Measurements from ENCODE around the gene RPTOR.

RPTOR gene

GRCh38 chr17:80834893-80835275 is 290.2 kb downstream of the RPTOR start:
- H3K4me3 ChIP-seq (ENCODE audit: low read depth, low read length): no peak overlapping the region
- no peak for TF ChIP-seq CTCF (IDR thresholded peaks at IDR 0.05; ENCODE audit: low read depth, low read length)

- H3K4me3 ChIP-seq (ENCODE audit: low read depth, low read length): no peak overlapping the region
- TF ChIP-seq CTCF (IDR thresholded peaks at IDR 0.05; ENCODE audit: low read depth, low read length): no peak
Observed at GRCh38 chr17:80835816-80836657, 291.4 kb downstream of the RPTOR start.

- H3K4me3 ChIP-seq (ENCODE audit: low read depth, low read length): no peak overlapping the region
- no peak for TF ChIP-seq CTCF (IDR thresholded peaks at IDR 0.05; ENCODE audit: low read depth, low read length)
Observed at GRCh38 chr17:80836658-80836965, 292.0 kb downstream of the RPTOR start.

- H3K4me3 ChIP-seq (ENCODE audit: low read depth, low read length): no peak overlapping the region
- no peak for TF ChIP-seq CTCF (IDR thresholded peaks at IDR 0.05; ENCODE audit: low read depth, low read length)
Observed at GRCh38 chr17:80836971-80837481, 292.4 kb downstream of the RPTOR start.

- H3K4me3 ChIP-seq (ENCODE audit: low read depth, low read length): no peak overlapping the region
- TF ChIP-seq CTCF (IDR thresholded peaks at IDR 0.05; ENCODE audit: low read depth, low read length): no peak
Observed at GRCh38 chr17:80837711-80838110, 293.1 kb downstream of the RPTOR start.

- no peak overlapping the region for H3K4me3 ChIP-seq (ENCODE audit: low read depth, low read length)
- no peak for TF ChIP-seq CTCF (IDR thresholded peaks at IDR 0.05; ENCODE audit: low read depth, low read length)
Observed at GRCh38 chr17:80838311-80839025, 293.8 kb downstream of the RPTOR start.

GRCh38 chr17:80839026-80839345 is 294.3 kb downstream of the RPTOR start:
- TF ChIP-seq CTCF (IDR thresholded peaks at IDR 0.05; ENCODE audit: low read depth, low read length): no peak
- no peak overlapping the region for H3K4me3 ChIP-seq (ENCODE audit: low read depth, low read length)
